ENCODE results near the gene SEMA4C.
"Not testable (repeated sequence)": the region's sequence is repeated elsewhere in the genome, so short reads cannot be mapped to it uniquely, and the experiment has no call there.

SEMA4C gene

DNA sequence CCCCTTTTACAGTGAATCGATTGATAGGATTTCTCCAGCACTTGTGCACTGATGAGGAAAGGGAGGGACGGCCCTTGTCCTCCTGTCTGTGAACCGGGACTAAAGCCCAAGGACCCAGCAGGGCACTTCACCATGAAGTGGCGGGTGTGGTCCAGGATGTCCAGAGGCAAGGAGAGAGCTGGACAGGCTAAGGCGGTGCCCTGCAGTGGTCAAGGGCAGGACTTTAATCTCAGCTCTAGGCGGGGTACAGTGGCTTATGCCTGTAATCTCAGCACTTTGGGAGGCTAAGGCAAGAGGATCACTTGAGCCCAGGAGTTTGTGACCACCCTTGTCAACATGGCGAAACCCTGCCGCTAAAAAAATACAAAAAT lies 28.2 kb upstream of the SEMA4C start:
- ATAC-seq, result no peak

DNA sequence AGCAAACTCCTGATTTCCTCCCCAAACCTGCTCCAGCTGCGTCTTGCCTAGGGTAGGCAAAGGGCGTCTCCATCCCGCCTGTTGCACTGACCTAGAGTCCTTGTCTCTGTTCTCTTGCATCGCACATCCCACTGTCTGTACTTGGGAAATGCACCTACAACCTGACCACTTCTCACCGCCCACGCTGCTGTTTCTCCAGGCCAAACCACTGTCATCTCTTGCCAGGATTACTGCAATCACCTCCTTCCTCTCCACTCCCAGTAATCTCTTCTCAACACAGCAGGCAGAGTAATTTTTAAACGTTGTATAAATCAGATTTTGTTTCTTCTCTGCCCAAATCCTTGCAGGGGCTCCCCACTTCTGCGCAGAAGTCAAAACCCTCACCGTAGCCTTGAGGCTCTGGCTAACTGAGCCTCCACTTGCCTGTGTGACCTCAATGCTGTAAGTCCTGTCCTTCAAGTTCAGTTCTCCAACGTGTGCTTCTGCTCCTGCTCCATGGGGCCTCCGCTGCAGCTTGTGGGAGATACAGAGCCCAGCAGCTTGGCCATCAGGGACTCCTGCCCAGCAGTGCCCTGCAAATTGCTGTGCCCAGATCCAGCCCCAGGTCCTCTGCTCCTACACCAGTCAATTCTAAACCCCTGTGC lies 27.7 kb upstream of the SEMA4C start:
- ATAC-seq, result no peak

DNA sequence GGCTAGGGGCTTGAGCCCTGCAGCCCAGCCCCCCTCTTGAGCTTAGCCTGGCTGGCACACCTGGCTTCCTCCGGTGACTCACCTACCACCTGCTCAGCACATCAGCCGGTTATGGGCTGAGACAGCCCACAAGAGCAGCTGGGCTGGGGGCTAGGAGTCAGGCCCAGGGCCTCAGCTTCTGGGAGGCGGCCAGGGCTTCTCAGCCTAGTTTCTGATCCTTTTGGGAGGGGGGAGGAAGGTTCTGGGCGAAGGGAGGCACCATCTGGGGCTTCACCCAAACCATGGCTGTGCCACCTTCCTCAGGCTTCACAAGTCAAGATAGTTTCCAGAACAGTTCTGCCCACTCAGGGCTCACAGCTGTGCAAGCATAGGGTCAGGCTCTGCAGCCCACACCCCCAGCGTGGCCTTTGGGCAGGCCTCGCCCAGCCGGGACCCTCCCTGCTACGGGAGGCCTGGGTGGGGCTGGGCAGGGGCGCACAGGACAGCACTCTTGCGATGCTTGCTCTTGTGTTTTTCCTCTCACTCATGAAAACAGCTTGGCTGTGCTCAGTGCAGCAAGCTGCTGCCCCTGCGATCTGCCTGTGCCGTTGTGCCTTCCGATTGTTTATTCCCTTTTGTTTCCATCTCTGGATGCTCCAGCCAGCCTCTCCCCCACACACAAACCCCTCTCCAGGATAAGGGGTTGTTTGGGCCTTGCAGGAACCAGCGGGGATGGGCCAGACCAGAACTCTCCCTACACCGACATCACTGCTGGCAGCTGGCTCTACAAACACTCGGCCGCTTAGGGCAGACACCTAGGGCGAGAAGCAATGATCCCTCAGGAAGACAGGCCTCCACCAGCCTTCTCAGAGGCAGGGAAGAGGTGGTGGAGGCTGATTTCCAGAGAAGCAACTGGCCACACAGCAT lies 26.1 kb upstream of the SEMA4C start:
- ATAC-seq, result peak; percentile 62 to 66

DNA sequence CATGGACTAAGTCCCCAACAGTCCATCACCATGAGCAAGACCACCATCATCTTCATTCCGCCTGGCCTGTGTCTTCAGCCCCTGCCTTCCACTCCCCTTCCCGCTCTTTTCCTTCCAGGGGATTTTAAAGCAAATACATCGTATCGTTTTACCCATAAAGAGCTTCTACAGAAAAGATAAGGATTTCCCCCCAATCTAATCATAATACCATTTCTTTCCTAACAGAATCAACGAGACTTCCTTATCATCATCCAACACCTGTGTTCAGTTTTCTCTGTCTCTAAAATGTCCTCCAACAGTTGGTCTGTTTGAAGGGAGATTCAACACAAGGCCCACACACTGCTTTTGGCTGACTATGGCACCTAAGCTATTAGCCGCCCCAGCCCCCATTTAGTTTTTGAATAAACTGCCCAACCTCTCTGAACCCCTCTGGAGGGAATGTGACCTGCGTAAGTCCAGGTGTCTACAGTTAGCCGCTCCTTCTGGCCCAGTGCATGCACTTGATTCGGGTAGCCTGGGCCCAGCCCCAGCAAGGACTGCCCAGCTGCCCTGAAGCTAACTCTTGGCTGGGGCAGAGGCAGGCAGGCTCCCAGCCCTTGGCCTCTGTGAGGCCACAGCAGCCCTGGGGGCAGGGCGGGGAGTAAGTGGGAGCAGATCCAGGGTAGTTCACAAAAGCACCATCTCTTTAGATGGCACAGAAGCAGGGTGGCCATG lies 25.3 kb upstream of the SEMA4C start:
- ATAC-seq, result no peak

DNA sequence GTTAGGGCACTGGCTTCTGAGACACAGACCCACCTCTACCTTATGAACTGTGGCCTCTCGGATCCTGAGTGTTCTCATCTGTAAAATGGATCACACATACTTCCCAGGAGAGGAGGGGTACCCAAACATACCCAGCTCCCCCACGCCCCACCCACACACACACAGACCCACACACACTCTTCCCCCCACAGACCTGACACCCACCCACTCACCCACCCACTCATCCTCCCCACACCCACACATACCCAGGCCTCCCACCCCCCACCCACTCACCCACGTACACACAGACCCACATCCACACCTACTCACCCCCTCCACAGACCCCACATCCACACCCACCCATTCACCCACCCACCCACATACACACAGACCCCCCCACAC lies 24.3 kb upstream of the SEMA4C start:
- no peak for ATAC-seq

DNA sequence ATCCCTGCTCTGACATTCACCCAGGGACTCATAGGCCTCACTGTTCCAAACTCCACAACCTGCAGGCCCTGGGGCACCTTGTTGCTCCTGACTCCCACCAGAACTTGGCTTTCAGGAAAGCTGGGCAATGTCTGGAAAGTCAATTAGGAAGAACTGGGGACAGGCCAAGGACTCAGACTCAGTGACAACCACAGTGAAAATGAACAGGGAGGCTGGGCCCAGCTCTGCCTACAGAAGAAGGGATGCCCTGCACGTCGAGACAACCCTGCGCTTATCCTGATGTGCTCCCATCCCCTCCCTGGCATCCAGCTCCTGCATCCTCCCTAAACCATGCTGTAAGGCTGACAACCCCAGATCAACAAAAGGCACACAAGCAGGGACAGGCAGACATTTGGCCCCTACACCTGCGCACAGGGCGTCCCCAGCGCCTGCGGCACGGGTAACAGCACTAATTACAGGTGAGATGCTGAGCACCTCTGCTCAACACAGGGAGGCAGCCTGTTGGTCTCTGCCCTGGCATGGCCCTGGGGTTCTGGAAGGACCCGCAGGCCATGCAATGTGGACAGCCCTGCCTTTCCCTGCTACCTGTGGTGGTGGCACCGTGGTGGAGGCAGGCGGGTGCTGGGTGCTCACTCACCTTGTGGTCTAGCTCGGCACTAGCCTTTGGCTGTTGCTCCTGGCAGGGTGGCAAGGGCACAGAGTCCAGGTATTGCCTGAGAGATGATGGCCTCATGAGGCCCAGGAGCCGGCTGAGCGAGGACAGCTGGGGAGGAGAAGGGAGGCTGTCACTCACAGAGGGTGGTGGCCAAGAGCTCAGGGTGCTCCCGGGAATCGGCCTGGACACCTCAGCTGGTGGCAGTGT lies 23.6 kb upstream of the SEMA4C start:
- no peak for ATAC-seq

DNA sequence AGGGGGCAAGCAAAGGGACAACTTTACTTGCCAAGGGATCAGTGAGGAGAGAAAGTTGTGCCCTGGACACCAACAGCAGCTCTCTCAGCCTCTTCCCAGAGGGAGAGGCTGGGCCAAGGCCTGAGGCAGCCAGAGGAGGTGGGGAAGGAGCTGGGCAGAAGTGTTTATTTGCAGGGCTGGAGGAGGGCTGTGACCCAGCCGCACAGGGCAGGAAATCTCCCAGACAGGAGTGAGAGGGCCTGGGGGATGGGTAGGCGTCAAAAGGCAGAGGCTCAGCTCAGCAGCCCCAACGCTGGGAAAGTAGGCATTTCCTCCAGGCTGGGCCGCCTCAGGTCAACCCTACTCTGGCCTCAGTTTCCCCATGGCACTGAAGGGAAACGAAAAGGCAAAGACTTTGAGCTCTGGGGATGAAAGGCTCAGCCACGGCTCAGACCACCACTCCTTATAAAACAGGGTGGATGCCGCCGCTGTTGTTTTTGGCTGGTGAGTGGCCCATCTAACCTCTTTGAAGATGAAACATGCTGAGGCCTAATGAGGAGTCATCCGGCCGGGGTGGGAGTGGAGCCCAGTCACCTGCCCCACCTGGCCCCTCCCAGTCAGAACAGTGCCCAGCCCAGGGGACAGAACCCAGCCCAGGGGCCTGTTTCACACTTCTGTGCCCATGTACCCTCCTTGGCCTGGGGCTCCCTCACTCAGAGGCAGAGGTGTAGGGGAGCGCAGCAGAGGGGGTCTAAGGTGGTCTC lies 21.9 kb upstream of the SEMA4C start:
- ATAC-seq, result peak in 1 of 2 donors; percentile 14

DNA sequence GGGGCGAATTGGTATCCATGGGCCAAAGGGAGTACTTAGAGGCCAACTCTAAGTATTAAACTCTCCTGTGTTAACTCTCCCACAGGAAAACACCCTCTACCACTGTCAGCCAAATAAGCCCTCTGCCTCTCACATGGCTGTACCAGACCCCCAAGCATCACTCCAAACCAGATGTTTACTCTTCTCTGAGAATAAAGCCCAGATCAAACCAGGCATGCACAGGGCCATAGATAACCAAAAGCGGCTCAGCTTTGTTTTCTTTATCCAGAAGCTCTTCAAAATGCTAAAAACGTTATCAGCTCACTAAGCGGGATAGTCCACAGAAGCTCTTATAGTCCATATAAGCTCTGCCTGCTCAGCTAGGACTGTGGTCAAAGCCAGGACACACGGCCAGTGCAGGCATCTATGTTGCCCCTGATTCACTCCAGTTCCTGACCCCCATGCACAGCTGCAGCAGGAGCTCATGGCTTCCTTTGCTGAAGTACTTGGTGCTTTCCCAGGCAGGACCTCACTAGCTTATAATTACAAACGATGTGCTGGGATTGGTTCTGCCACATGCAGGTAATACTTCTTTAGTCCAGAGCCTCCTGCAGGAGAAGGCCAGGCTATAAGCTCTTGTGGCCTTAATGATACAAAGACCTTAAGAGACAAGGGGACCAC lies 21.0 kb upstream of the SEMA4C start:
- ATAC-seq, result no peak

DNA sequence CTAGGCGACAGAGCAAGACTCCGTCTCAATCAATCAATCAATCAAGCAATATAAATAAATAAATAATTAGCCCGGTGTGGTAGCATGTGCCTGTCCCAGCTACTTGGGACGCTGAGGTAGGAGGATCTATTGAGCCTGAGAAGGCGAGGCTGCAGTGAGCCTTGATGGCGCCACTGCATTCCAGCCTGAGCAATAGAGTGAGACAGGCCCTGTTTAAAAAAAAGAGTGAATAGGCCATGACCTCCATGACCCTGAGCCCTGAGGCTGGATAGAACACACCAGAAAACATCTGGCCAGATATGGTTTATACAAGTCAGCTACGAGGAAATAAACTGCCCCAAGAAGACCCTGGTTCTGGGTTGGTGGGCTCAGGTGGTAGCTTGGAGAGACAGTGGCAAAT lies 20.4 kb upstream of the SEMA4C start:
- no peak for ATAC-seq

DNA sequence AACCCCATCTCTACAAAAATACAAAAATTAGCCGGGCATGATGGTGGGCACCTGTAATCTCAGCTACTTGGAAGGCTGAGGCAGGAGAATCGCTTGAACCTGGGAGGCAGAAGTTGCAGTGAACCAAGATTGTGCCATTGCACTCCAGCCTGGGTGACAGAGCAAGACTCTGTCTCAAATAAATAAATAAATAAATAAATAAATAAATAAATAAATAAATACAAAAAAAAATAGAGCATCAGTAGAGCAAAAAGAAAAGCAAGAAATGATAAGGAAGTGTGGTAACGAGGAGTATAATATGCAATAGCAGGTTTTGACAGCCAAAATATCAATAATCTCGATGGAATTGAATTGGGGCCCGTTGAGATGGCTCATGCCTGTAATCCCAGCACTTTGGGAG lies 19.6 kb upstream of the SEMA4C start:
- not testable (repeated sequence) for ATAC-seq

DNA sequence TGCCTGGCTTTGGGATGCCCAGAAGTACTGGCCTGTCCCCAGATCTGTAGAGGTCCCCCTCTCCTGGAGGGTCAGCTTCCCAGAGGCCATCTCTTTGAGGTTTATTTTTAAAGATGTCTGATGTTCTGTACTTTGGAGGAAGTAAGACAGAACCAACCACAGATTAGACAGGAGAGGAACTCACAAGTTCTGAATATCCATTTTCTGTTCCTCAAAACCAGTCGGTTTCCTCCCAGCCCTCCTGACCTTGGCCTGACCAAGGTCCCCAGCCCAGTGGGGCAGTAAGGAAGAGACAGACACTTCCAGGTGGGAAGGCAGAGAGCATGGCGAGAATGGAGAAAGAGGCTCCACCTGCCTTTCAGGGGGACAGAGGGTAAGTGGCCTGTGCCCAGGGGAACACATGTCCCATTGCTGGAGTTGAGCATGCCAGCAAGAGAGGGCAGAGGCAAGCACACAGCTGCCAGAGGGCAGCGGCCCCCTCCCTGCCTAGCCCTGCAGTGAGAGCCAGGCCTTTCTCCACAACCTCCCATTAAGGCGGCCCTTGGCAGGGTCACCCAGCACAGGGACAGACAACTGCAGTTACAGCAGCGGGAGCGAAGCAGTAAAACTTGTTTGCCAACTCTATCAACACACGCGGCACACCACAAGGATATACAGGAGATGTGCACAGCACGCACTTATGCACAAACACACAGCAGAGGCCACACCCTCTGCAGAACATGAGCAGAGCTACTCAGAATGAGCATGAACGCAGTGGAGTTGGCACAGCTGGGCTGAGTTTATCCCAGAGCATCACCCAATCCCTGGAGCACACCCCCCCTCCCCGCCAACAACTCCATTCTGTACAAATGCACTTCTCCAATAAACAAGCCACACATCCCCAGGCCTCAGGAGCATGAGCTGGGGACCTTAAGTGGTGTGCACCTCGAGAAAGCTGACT lies 18.5 kb upstream of the SEMA4C start:
- ATAC-seq, result no peak

DNA sequence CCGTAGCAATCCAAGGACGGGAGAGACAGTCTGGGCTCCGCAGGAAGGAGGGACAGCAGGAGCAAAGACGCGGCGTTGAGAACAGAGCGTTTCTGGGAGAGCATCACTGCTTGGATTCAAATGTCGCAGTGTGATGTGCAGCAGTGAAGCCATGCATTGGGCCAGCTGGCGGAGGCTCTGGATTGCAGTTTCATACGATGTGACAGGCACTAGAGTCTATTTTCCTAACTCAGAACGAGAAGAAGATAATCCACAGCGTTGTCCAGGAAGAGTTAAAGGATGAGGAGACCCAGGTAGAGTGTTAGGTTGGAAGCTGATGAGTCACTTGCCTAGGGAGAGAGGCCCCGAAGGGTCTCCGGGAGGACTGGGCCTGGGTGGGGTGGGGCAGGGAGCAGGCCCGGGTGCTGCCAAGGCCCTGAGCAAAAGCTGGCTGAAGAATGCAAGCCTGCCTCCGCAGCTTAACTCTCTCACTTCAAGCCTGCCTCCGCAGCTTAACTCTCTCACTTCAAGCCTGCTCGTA lies 17.7 kb upstream of the SEMA4C start:
- no peak for ATAC-seq

DNA sequence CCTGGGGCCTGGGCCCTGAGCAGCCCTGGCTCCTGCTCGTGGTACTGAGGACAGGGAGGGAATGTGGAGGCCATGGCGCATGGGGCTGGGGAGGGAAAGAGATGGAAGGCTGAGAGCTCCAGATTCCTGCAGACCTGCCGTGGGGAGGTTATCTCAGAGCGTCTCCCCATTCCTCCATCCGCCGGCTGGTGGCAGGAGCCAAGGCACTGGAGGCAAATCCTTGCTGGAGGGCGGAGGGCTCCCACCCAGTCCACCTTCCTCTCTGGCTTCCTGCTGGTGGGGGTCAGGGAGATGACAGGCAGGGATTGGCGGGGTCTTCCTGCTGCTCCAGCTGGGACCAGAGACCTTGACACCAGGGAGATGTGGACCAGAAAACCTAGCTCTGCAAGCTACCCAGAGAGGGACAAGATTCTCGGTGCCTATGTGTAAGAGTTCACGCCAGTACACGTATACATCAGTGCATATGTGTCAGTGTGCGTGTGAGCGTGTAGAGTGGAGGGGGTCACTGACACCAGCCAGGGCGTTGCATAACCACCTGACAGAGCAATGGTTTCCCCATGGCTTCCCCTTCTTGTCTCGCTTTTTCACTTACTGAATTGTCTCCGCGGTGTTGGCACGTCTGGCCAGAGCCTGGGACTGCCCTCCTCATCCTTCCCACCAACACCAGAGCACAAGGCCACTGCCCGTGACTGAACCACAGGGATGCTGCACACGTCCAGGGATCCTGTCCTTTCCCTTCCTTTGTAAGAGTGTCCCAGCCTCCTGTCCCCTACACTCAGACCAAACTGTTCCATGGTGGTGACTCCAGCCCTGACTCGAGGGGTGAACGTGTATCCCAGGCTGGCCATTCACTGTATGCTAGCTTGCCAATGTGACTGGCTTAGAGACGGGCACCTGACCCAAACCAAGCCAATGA lies 15.8 kb upstream of the SEMA4C start:
- no peak for ATAC-seq

DNA sequence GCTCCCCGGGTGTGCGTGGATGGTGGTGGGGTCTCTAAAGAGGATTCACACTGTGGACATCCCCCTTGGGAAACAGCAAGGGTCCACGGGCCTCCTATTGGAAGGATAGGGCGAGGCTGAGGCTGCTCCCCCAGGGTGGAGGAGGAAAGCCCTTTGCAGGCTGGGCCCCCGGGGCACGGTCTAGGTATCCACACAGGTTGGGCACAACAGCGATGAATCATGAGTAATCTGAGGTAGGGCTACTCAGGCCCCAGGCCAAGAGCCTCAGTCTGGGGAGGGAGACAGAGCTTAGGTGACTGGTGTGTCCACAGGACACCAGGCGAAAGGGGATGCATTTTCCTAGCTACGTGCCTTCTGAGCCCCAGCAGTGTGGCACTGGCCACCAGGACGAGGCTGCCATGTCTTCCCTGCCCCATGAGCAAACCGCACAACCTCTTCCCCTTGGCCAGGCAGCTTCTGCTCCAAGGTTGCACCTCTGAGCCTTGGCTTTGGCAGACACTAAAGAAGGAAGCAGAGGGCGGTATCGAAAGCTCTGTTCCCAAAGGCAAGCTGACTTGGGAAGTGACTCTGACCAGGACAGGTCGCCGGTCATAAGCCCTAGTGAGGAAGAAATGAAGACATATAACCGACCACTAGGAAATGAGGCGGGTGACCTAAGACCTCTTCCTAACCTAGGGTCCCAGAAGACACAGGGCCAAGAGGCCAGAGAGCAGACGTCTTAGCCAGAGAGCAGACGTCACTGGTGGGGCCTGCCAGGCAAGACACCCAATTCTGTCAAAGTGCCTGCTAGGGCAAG lies 14.6 kb upstream of the SEMA4C start:
- no peak for ATAC-seq

DNA sequence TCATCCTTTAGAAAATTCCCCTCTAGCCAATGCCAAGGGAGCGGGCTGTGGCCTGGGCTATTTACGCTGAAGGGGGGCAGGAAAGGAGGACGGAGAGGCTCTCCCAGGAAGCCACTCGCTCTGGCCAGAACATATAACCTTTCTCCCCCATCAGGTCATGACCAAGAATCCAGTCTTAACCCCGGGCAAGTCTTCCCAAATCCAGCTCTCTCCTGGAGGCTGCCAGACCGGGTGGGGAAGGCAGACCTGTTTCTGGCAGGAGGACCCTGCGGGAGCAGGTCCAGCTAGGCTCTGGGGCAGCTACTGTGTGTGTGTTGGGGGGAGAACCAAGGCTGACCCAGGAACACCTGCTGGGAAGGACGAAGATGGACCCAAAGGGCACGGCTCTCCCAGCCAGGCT lies 13.4 kb upstream of the SEMA4C start:
- ATAC-seq, result no peak

DNA sequence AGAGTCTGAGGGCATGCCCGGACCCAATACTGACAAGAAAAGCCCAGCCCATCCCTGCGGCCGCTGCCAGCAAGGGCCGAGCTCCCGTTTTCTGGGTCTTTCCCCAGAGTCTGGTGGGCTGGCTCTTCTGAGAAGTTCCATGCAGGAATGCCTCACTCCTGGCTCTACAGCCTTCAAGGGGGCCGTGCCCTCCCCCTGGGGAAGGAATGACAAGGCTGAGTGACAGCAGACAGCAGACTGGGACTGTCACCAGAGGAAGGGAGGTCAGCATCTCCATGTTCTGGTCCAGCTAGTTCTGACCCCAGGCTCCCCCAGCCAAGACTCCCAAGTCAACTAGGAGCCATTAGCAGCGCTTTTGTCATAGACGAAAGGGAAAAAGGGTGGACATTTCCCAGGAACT lies 13.0 kb upstream of the SEMA4C start:
- no peak for ATAC-seq

DNA sequence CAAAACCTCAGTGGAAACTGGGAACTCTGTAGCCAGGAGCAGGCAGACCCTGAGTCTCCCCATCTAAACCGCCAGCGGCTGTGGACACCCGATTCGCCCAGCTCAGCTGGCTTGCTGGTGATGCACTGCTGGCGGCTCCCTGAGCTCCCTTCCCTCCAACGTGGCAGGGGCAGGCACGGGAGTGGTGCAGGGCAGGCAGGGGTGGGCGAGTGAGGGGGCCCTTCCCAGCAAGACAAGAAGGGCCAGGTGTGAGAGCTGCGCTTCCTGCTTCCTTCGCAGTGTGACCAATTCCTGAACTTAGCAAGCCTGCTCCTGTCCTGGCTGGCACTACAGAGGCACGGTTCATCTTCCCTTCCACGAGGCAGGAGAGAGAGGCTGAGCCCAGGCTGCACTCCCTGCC lies 12.3 kb upstream of the SEMA4C start:
- no peak for ATAC-seq
